Stomach (tissue), 9 donors: ENCODE results near the gene SLC38A10. TPM values are rescaled to one million over a fixed set of nuclear protein-coding genes. Genes with fewer than 3 reads are reported as not detected.
A peak's percentile ranks its signal among the peaks of the same experiment; 100 is the strongest.

Experiments used
- DNase-seq, 2 donors: peaks; one replicate each; pipeline versions ENCODE4 v3.0.0 to v3.0.0-alpha.2; 2013 to 2019
- H3K27ac ChIP-seq, 5 donors: fragments of 200-600 bp in 4 of 5; sonication (generic) in 4 of 5; one replicate each; pipeline ENCODE4 v1.5.1; 2013 to 2019; ENCODE audit warnings: mild to moderate bottlenecking in 1 of 5, moderate library complexity in 1 of 5
- H3K27me3 ChIP-seq, 3 donors: fragments of 200-600 bp; sonication (generic); one replicate each; pipeline ENCODE4 v1.5.1; 2017 to 2019; ENCODE audit warnings: mixed run types in 1 of 3
- H3K36me3 ChIP-seq, 4 donors: fragments of 200-600 bp; sonication (generic); 1 replicate in 3 of 4; 2 replicates in 1 of 4; pipeline ENCODE4 v1.5.1; 2016 to 2019
- H3K4me1 ChIP-seq, 4 donors: fragments of 200-600 bp; sonication (generic); one replicate each; pipeline ENCODE4 v1.5.1; 2016 to 2019
- H3K4me3 ChIP-seq, 4 donors: fragments of 200-600 bp; sonication (generic) in 3 of 4; one replicate each; pipeline ENCODE4 v1.5.1; 2016 to 2019; ENCODE audit warnings: mild to moderate bottlenecking in 1 of 4
- H3K9me3 ChIP-seq, 4 donors: fragments of 200-600 bp; sonication (generic); one replicate each; pipeline ENCODE4 v1.5.1; 2016 to 2019
- CTCF ChIP-seq, 7 experiments: fragments of 450-650 bp in 4 of 7; fragments of 200-600 bp in 3 of 7; sonication (generic) in 3 of 7; IDR thresholded peaks; one replicate each; pipeline ENCODE4 v1.5.1; 2016 to 2019; ENCODE audit warnings: antibody characterized with exemption in 7 of 7, control low read depth in 2 of 7, mild to moderate bottlenecking in 1 of 7
- EP300 ChIP-seq: sonication (generic); formaldehyde crosslinking; IDR thresholded peaks from one replicate; pipeline ENCODE4 v1.6.1; 2017; ENCODE audit warnings: antibody characterized with exemption
- POLR2A ChIP-seq, 4 donors: fragments of 450-650 bp; IDR thresholded peaks; one replicate each; pipeline ENCODE4 v1.6.1; 2016; ENCODE audit warnings: antibody characterized with exemption in 4 of 4, control low read depth in 2 of 4, mild to moderate bottlenecking in 1 of 4, moderate library complexity in 1 of 4
- POLR2AphosphoS5 ChIP-seq, 3 donors: sonication (generic); formaldehyde crosslinking; IDR thresholded peaks; one replicate each; pipeline ENCODE4 v1.6.1; 2016; ENCODE audit warnings: antibody characterized with exemption in 3 of 3
- WGBS, 5 donors: extraction: QIAGEN DNeasy Blood & Tissue Kit in 3 of 5; methylation state at CpG; one replicate each; pipeline versions ENCODE4 v1.1.5 to v1.1.7; 2013 to 2018; 5-methylcytosine and 5-hydroxymethylcytosine counted together
- intact Hi-C: fragments of 100-400 bp; cut with DNase I; formaldehyde crosslinking; loops from one replicate; pipeline ENCODE4 v1.15.1; 2023; ENCODE audit warnings: low total_unique reads
- polyA plus RNA-seq, 3 donors: library from polyadenylated mRNA; stranded (reverse); fragments of 200-250 nt; gene quantifications; one replicate each; pipeline ENCODE4 v1.2.3, GENCODE V29; 2013
- total RNA-seq, 5 donors: library from RNA; depleted of rRNA; stranded (reverse); fragments of >200 nt; gene quantifications; one replicate each; pipeline versions ENCODE4 v1.1.0 to v1.2.3, GENCODE V29; 2014 to 2016
- donor health status: healthy with polysubstance abuse.
- donor health status: Bipolar disorder and iron deficiency.
- donor health status: healthy.

Gene SLC38A10
- total and polyA plus RNA-seq, 8 donors = 18.6 to 140 (median 67.3) TPM

- peak in 1 of 2 donors; percentile 86 for DNase-seq
- TF ChIP-seq CTCF (IDR thresholded peaks at IDR 0.05) = no peak
- no peak for TF ChIP-seq POLR2A (IDR thresholded peaks at IDR 0.05)
- WGBS, 5 donors = 49 to 77% (median 59%) methylated on average over 5 to 9 of the region's 9 CpGs
- H3K27me3 ChIP-seq = peaks cover 0 to 24% (median under 1%) of the 10 kb centered on the region in 3 donors
- H3K4me3 ChIP-seq = no peak overlapping the region
- H3K9me3 ChIP-seq = no peaks in the 10 kb centered on the region
- H3K36me3 ChIP-seq = no peaks in the 10 kb centered on the region
- peaks cover 40 to 73% (median 55%) of the 10 kb centered on the region in 4 donors for H3K4me1 ChIP-seq
- H3K27ac ChIP-seq = no peak overlapping the region
- intact Hi-C loops = loop anchor here (5.0 kb wide), 1 partner anchor 72 kb away; no protein-coding TSS in a partner anchor
These were observed 40.7 kb upstream of the SLC38A10 start for GRCh38 chr17:81335773-81336157.

GRCh38 chr17:81334987-81335772 lies 40.1 kb upstream of the SLC38A10 start:
- no peak for TF ChIP-seq POLR2A (IDR thresholded peaks at IDR 0.05)
- no peak for TF ChIP-seq EP300
- no peak for TF ChIP-seq CTCF (IDR thresholded peaks at IDR 0.05)
- WGBS, 5 donors = 74 to 84% (median 82%) methylated on average over 14 of the region's 14 CpGs
- no peaks in the 10 kb centered on the region for H3K9me3 ChIP-seq
- no peak overlapping the region for H3K4me3 ChIP-seq
- DNase-seq = peak in 1 of 2 donors; percentile 9
- peaks cover 35 to 73% (median 53%) of the 10 kb centered on the region in 4 donors for H3K4me1 ChIP-seq
- no peak overlapping the region for H3K27ac ChIP-seq
- peaks cover 0 to 21% (median 0%) of the 10 kb centered on the region in 3 donors for H3K27me3 ChIP-seq
- H3K36me3 ChIP-seq = no peaks in the 10 kb centered on the region
- intact Hi-C loops = loop anchor here (5.0 kb wide), 1 partner anchor 72 kb away; no protein-coding TSS in a partner anchor

- Histone ChIP-seq H3K36me3 (no peaks in the 10 kb centered on the region), H3K4me1 (peaks cover 35 to 73% (median 53%) of the 10 kb centered on the region in 4 donors), H3K9me3 (no peaks in the 10 kb centered on the region), H3K27ac (no peak overlapping the region), H3K4me3 (no peak overlapping the region), H3K27me3 (peaks cover 0 to 21% (median 0%) of the 10 kb centered on the region in 3 donors)
- TF ChIP-seq POLR2AphosphoS5 (IDR thresholded peaks at IDR 0.05) = no peak
- TF ChIP-seq EP300 = no peak
- no peak for TF ChIP-seq CTCF (IDR thresholded peaks at IDR 0.05)
- TF ChIP-seq POLR2A (IDR thresholded peaks at IDR 0.05) = no peak
- peak in 1 of 2 donors; percentile 58 for DNase-seq
- intact Hi-C loops = no loop called here
- WGBS, 5 donors = 70 to 88% (median 77%) methylated on average over 9 to 12 of the region's 12 CpGs
These were observed 39.3 kb upstream of the SLC38A10 start for GRCh38 chr17:81334391-81334901.

GRCh38 chr17:81333616-81334368 lies 38.7 kb upstream of the SLC38A10 start:
- Histone ChIP-seq H3K4me1 (peaks cover 35 to 73% (median 53%) of the 10 kb centered on the region in 4 donors), H3K27me3 (peaks cover 0 to 21% (median 0%) of the 10 kb centered on the region in 3 donors), H3K36me3 (no peaks in the 10 kb centered on the region), H3K4me3 (no peak overlapping the region), H3K27ac (no peak overlapping the region), H3K9me3 (no peaks in the 10 kb centered on the region)
- TF ChIP-seq CTCF (IDR thresholded peaks at IDR 0.05) = no peak
- TF ChIP-seq EP300 = no peak
- TF ChIP-seq POLR2A (IDR thresholded peaks at IDR 0.05) = no peak
- no peak for TF ChIP-seq POLR2AphosphoS5 (IDR thresholded peaks at IDR 0.05)
- intact Hi-C loops = no loop called here
- DNase-seq = peak in 1 of 2 donors; percentile 23
- WGBS, 5 donors = 84 to 90% (median 87%) methylated on average over 15 to 24 of the region's 24 CpGs
